Measurements from ENCODE around the gene HOXA9. TPM values are rescaled to one million over a fixed set of nuclear protein-coding genes. Genes with fewer than 3 reads are reported as not detected.
A peak's percentile ranks its signal among the peaks of the same experiment; 100 is the strongest.

HOXA9 gene
- total RNA-seq, 1 donor from 2014 or later: not detected

GRCh38 chr7:27175626-27176523, 10.5 kb upstream of the HOXA9 start:
- DNase-seq (ENCODE audit: low spot score, unreplicated experiment): no peak
- Mint-ChIP-seq H3K4me3 (ENCODE audit: low read depth) (no peak overlapping the region), H3K36me3 (ENCODE audit: insufficient read depth) (no peaks in the 10 kb centered on the region), H3K27ac (peak overlapping the region; percentile 29), H3K4me1 (ENCODE audit: low read depth) (peaks cover 9% of the 10 kb centered on the region), H3K9me3 (ENCODE audit: low read depth) (no peaks in the 10 kb centered on the region), H3K27me3 (peaks cover 88% of the 10 kb centered on the region)
- TF ChIP-seq CTCF (IDR thresholded peaks at IDR 0.05; ENCODE audit: unreplicated experiment): no peak

GRCh38 chr7:27174874-27175625, 9.7 kb upstream of the HOXA9 start:
- H3K4me3 Mint-ChIP-seq (ENCODE audit: low read depth): peak overlapping the region; percentile 41
- H3K36me3 Mint-ChIP-seq (ENCODE audit: insufficient read depth): no peaks in the 10 kb centered on the region
- H3K27ac Mint-ChIP-seq: peak overlapping the region; percentile 29
- DNase-seq (ENCODE audit: low spot score, unreplicated experiment): no peak
- peaks cover 88% of the 10 kb centered on the region for H3K27me3 Mint-ChIP-seq
- no peak for TF ChIP-seq CTCF (IDR thresholded peaks at IDR 0.05; ENCODE audit: unreplicated experiment)
- no peaks in the 10 kb centered on the region for H3K9me3 Mint-ChIP-seq (ENCODE audit: low read depth)
- peaks cover 7% of the 10 kb centered on the region for H3K4me1 Mint-ChIP-seq (ENCODE audit: low read depth)

- Mint-ChIP-seq H3K36me3 (ENCODE audit: insufficient read depth) (no peaks in the 10 kb centered on the region), H3K4me1 (ENCODE audit: low read depth) (peaks cover 1% of the 10 kb centered on the region), H3K27me3 (peaks cover 84% of the 10 kb centered on the region), H3K9me3 (ENCODE audit: low read depth) (no peaks in the 10 kb centered on the region), H3K4me3 (ENCODE audit: low read depth) (peak within 1 kb of the TSS; percentile 41), H3K27ac (no peak within 1 kb of the TSS)
- no peak for DNase-seq (ENCODE audit: low spot score, unreplicated experiment)
- no peak for TF ChIP-seq CTCF (IDR thresholded peaks at IDR 0.05; ENCODE audit: unreplicated experiment)
Measured at GRCh38 chr7:27173956-27174873, 8.9 kb upstream of the HOXA9 start, which contains the start of gene HOXA10. HOXA10 (minus strand) TSS chr7:27174320; CDS start chr7:27174306, 14 bp downstream.

GRCh38 chr7:27173511-27173955, 8.2 kb upstream of the HOXA9 start:
- Mint-ChIP-seq H3K36me3 (ENCODE audit: insufficient read depth) (no peaks in the 10 kb centered on the region), H3K27me3 (peaks cover 84% of the 10 kb centered on the region), H3K27ac (no peak overlapping the region), H3K4me3 (ENCODE audit: low read depth) (no peak overlapping the region), H3K9me3 (ENCODE audit: low read depth) (no peaks in the 10 kb centered on the region), H3K4me1 (ENCODE audit: low read depth) (peaks cover 3% of the 10 kb centered on the region)
- DNase-seq (ENCODE audit: low spot score, unreplicated experiment): no peak
- no peak for TF ChIP-seq CTCF (IDR thresholded peaks at IDR 0.05; ENCODE audit: unreplicated experiment)

Data from progenitor cell of endocrine pancreas (in vitro differentiated cells).